Measurements from ENCODE around the gene TNRC18. TPM values are rescaled to one million over a fixed set of nuclear protein-coding genes. Genes with fewer than 3 reads are reported as not detected.

Gene TNRC18
- total and polyA plus RNA-seq, 2 donors (not counting 3 experiments of a cell fraction or from before 2014, with no cell fraction given): 14.8 to 64.6 TPM

DNA sequence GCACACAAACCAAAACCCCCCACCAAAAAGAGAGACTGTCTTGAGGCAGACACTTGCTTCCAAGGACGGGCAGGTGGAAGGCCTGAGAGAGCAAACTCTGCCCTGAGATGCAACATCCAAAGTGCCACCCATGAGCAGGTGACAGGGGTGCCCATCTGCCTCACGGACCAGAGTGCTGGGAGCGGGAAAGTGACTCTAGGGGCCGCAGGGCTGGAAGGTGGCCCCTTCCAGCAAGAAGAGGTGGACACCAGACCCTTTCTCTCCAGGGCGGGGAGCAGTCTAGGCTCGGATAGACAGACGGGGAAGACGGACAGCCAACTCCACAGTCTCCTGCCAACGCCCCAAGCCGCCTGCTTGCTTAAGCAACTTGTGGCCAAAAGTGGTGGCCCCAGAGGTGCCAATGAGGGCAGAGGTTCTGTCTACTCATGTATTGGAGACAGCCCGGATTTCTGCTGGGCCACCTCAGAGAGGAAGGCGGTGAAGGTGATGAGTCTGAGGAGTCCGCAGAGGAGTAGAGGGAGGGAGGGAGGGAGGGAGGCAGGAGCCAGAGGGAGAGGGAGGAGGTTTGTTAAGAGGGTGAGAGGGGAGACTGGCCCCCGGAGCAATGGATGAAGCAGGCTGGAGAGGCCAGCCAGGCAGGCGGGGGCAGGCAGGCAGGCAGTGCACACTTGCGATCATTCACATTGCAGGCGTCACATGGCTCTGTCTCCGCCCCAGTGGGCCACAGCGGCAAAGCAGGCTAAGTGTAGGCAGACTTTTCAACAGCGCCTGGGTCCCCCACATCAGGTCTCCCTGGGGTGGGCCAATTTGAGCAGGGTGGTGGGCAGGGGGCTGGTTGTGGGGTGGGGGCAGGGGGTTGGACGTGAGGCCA, 75.3 kb downstream of the TNRC18 start:
- BruUV-seq (replicated peaks): no TSS peak
- Histone ChIP-seq H3K4me1 (ENCODE audit: control insufficient read depth, extremely low read depth, insufficient read depth, low read length) (no peaks in the 10 kb centered on the region), H3K79me2 (ENCODE audit: control insufficient read depth, insufficient read depth, low read length) (no peaks in the 10 kb centered on the region), H3K9me3 (replicated peaks; ENCODE audit: control insufficient read depth, insufficient read depth, low read length) (no peaks in the 10 kb centered on the region), H3K27ac (ENCODE audit: insufficient read depth, low read depth, low read length) (no peak overlapping the region), H3K9me1 (replicated peaks; ENCODE audit: control insufficient read depth, extremely low read depth, insufficient read depth, low read length) (no peaks in the 10 kb centered on the region), H3K9ac (replicated peaks; ENCODE audit: extremely low read depth, insufficient read depth, low read length) (no peak overlapping the region), H3K4me3 (replicated peaks in 1 of 3; ENCODE audit: insufficient read depth in 1 of 3, low read depth in 1 of 3, low read length in 3 of 3) (no peak overlapping the region), H3K27me3 (ENCODE audit: control insufficient read depth in 2 of 2, insufficient read depth in 2 of 2, low read length in 2 of 2) (no peaks in the 10 kb centered on the region), H2AFZ (ENCODE audit: low read depth, low read length) (no peak overlapping the region), H3K36me3 (ENCODE audit: control insufficient read depth in 2 of 2, extremely low read depth in 1 of 2, insufficient read depth in 2 of 2, low read length in 2 of 2) (peaks cover 4 to 40% of the 10 kb centered on the region in 2 experiments), H4K20me1 (replicated peaks; ENCODE audit: control insufficient read depth, extremely low read depth, insufficient read depth, low read length) (no peaks in the 10 kb centered on the region), H3K4me2 (ENCODE audit: insufficient read depth, low read length) (no peak overlapping the region)
- ChIA-PET CTCF (no interaction called here), POLR2A (no interaction called here)
- TF ChIP-seq FOS (IDR thresholded peaks at IDR 0.05; ENCODE audit: borderline replicate concordance, insufficient read depth, low read length): no peak
- no peak for TF ChIP-seq MYC (IDR thresholded peaks at IDR 0.05; ENCODE audit: low read depth, low read length)
- no peak for TF ChIP-seq JUN (IDR thresholded peaks at IDR 0.05; ENCODE audit: borderline replicate concordance, insufficient read depth, insufficient read length, low read depth)
- TF ChIP-seq, protein P1, sequence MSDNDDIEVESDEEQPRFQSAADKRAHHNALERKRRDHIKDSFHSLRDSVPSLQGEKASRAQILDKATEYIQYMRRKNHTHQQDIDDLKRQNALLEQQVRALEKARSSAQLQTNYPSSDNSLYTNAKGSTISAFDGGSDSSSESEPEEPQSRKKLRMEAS (IDR thresholded peaks at IDR 0.05; ENCODE audit: insufficient read depth, insufficient read length): no peak
- TF ChIP-seq, protein P2, sequence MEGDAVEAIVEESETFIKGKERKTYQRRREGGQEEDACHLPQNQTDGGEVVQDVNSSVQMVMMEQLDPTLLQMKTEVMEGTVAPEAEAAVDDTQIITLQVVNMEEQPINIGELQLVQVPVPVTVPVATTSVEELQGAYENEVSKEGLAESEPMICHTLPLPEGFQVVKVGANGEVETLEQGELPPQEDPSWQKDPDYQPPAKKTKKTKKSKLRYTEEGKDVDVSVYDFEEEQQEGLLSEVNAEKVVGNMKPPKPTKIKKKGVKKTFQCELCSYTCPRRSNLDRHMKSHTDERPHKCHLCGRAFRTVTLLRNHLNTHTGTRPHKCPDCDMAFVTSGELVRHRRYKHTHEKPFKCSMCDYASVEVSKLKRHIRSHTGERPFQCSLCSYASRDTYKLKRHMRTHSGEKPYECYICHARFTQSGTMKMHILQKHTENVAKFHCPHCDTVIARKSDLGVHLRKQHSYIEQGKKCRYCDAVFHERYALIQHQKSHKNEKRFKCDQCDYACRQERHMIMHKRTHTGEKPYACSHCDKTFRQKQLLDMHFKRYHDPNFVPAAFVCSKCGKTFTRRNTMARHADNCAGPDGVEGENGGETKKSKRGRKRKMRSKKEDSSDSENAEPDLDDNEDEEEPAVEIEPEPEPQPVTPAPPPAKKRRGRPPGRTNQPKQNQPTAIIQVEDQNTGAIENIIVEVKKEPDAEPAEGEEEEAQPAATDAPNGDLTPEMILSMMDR (IDR thresholded peaks at IDR 0.05; ENCODE audit: extremely low read depth in 1 of 2, insufficient read depth in 1 of 2, low read depth in 1 of 2, low read length in 2 of 2): no peak
- no peak for TF ChIP-seq POLR2AphosphoS5 (IDR thresholded peaks at IDR 0.05; ENCODE audit: insufficient read depth, low read depth, low read length)
- TF ChIP-seq POLR2A (IDR thresholded peaks at IDR 0.05; ENCODE audit: low read depth, low read length): no peak
- no peak for TF ChIP-seq EZH2 (IDR thresholded peaks at IDR 0.05; ENCODE audit: borderline replicate concordance, low read depth, low read length, severe bottlenecking)
- no peak for TF ChIP-seq GATA2 (IDR thresholded peaks at IDR 0.05; ENCODE audit: insufficient read depth, insufficient read length, low read depth, low read length)
- intact Hi-C loops (cut with micrococcal nuclease) (no loop called here), dilution Hi-C loops (cut with MboI; ENCODE audit: extremely low pct_ligation_motif_present, low sequenced_read_pairs) (no loop called here)
- DNase-seq (ENCODE audit: low read depth, low spot score) (no peak), FAIRE-seq (no peak)
